Stomach (tissue), 9 donors: ENCODE measurements around the gene NXN. TPM values are rescaled to one million over a fixed set of nuclear protein-coding genes. Genes with fewer than 3 reads are reported as not detected.
"Not testable (repeated sequence)": the region's sequence is repeated elsewhere in the genome, so short reads cannot be mapped to it uniquely, and the experiment has no call there.

Experiments
- DNase-seq, 2 donors: peaks; one replicate each; pipeline versions ENCODE4 v3.0.0 to v3.0.0-alpha.2; 2013 to 2019
- H3K27ac ChIP-seq, 5 donors: fragments of 200-600 bp in 4 of 5; sonication (generic) in 4 of 5; one replicate each; pipeline ENCODE4 v1.5.1; 2013 to 2019; ENCODE audit warnings: mild to moderate bottlenecking in 1 of 5, moderate library complexity in 1 of 5
- H3K27me3 ChIP-seq, 3 donors: fragments of 200-600 bp; sonication (generic); one replicate each; pipeline ENCODE4 v1.5.1; 2017 to 2019; ENCODE audit warnings: mixed run types in 1 of 3
- H3K36me3 ChIP-seq, 4 donors: fragments of 200-600 bp; sonication (generic); 1 replicate in 3 of 4; 2 replicates in 1 of 4; pipeline ENCODE4 v1.5.1; 2016 to 2019
- H3K4me1 ChIP-seq, 4 donors: fragments of 200-600 bp; sonication (generic); one replicate each; pipeline ENCODE4 v1.5.1; 2016 to 2019
- H3K4me3 ChIP-seq, 4 donors: fragments of 200-600 bp; sonication (generic) in 3 of 4; one replicate each; pipeline ENCODE4 v1.5.1; 2016 to 2019; ENCODE audit warnings: mild to moderate bottlenecking in 1 of 4
- H3K9me3 ChIP-seq, 4 donors: fragments of 200-600 bp; sonication (generic); one replicate each; pipeline ENCODE4 v1.5.1; 2016 to 2019
- CTCF ChIP-seq, 7 experiments: fragments of 450-650 bp in 4 of 7; fragments of 200-600 bp in 3 of 7; sonication (generic) in 3 of 7; IDR thresholded peaks; one replicate each; pipeline ENCODE4 v1.5.1; 2016 to 2019; ENCODE audit warnings: antibody characterized with exemption in 7 of 7, control low read depth in 2 of 7, mild to moderate bottlenecking in 1 of 7
- EP300 ChIP-seq: sonication (generic); formaldehyde crosslinking; IDR thresholded peaks from one replicate; pipeline ENCODE4 v1.6.1; 2017; ENCODE audit warnings: antibody characterized with exemption
- POLR2A ChIP-seq, 4 donors: fragments of 450-650 bp; IDR thresholded peaks; one replicate each; pipeline ENCODE4 v1.6.1; 2016; ENCODE audit warnings: antibody characterized with exemption in 4 of 4, control low read depth in 2 of 4, mild to moderate bottlenecking in 1 of 4, moderate library complexity in 1 of 4
- POLR2AphosphoS5 ChIP-seq, 3 donors: sonication (generic); formaldehyde crosslinking; IDR thresholded peaks; one replicate each; pipeline ENCODE4 v1.6.1; 2016; ENCODE audit warnings: antibody characterized with exemption in 3 of 3
- WGBS, 5 donors: extraction: QIAGEN DNeasy Blood & Tissue Kit in 3 of 5; methylation state at CpG; one replicate each; pipeline versions ENCODE4 v1.1.5 to v1.1.7; 2013 to 2018; 5-methylcytosine and 5-hydroxymethylcytosine counted together
- intact Hi-C: fragments of 100-400 bp; cut with DNase I; formaldehyde crosslinking; loops from one replicate; pipeline ENCODE4 v1.15.1; 2023; ENCODE audit warnings: low total_unique reads
- polyA plus RNA-seq, 3 donors: library from polyadenylated mRNA; stranded (reverse); fragments of 200-250 nt; gene quantifications; one replicate each; pipeline ENCODE4 v1.2.3, GENCODE V29; 2013
- total RNA-seq, 5 donors: library from RNA; depleted of rRNA; stranded (reverse); fragments of >200 nt; gene quantifications; one replicate each; pipeline versions ENCODE4 v1.1.0 to v1.2.3, GENCODE V29; 2014 to 2016
- donor health status: healthy with polysubstance abuse.
- donor health status: Bipolar disorder and iron deficiency.
- donor health status: healthy.

NXN gene
- total and polyA plus RNA-seq, 8 donors: 17.9 to 47.8 (median 25.1) TPM

GRCh38 chr17:879546-880442, 99.8 kb downstream of the NXN start:
- H3K4me1 ChIP-seq: peaks cover 45 to 70% (median 58%) of the 10 kb centered on the region in 4 donors
- intact Hi-C loops: no loop called here
- no peaks in the 10 kb centered on the region for H3K9me3 ChIP-seq
- no peak overlapping the region for H3K4me3 ChIP-seq
- no peaks in the 10 kb centered on the region for H3K27me3 ChIP-seq
- DNase-seq: peak; percentile 89 to 92
- peak in 1 of 3 donors; percentile 56 for TF ChIP-seq POLR2AphosphoS5 (IDR thresholded peaks at IDR 0.05)
- TF ChIP-seq EP300: no peak
- TF ChIP-seq CTCF (IDR thresholded peaks at IDR 0.05): peak in 5 of 7 experiments; percentile 47 to 73 (median 59)
- TF ChIP-seq POLR2A (IDR thresholded peaks at IDR 0.05): no peak
- no peaks in the 10 kb centered on the region for H3K36me3 ChIP-seq
- H3K27ac ChIP-seq: peak overlapping the region; percentile 67 to 90 (median 80)
- WGBS, 5 donors: 17 to 40% (median 25%) methylated on average over 24 to 26 of the region's 26 CpGs

GRCh38 chr17:877630-878029, 101.9 kb downstream of the NXN start:
- intact Hi-C loops: no loop called here
- Histone ChIP-seq H3K27me3 (no peaks in the 10 kb centered on the region), H3K27ac (peak overlapping the region in 2 of 5 donors; percentile 21 to 90), H3K4me3 (no peak overlapping the region), H3K9me3 (no peaks in the 10 kb centered on the region), H3K4me1 (peaks cover 33 to 52% (median 43%) of the 10 kb centered on the region in 4 donors), H3K36me3 (no peaks in the 10 kb centered on the region)
- DNase-seq: no peak
- no peak for TF ChIP-seq EP300
- TF ChIP-seq POLR2AphosphoS5 (IDR thresholded peaks at IDR 0.05): no peak
- TF ChIP-seq CTCF (IDR thresholded peaks at IDR 0.05): no peak
- no peak for TF ChIP-seq POLR2A (IDR thresholded peaks at IDR 0.05)
- 76 to 85% (median 78%) methylated on average over 14 of the region's 14 CpGs for whole genome bisulfite sequencing, 5 donors

GRCh38 chr17:876272-876671, 103.3 kb downstream of the NXN start:
- no peaks in the 10 kb centered on the region for H3K9me3 ChIP-seq

GRCh38 chr17:874590-874989, 105.0 kb downstream of the NXN start:
- H3K4me3 ChIP-seq, H3K9me3 ChIP-seq, intact Hi-C loops, H3K36me3 ChIP-seq, DNase-seq, H3K27me3 ChIP-seq: not testable (repeated sequence)
- peaks cover 14 to 49% (median 26%) of the 10 kb centered on the region in 4 donors for H3K4me1 ChIP-seq
- peak overlapping the region in 1 of 5 donors; percentile 90 for H3K27ac ChIP-seq
- WGBS, 5 donors: 86 to 97% (median 91%) methylated on average over 2 of the region's 2 CpGs

More at GRCh38 chr17:876272-876671, 103.3 kb downstream of the NXN start:
- H3K4me3 ChIP-seq: no peak overlapping the region
- intact Hi-C loops: no loop called here
- peaks cover 25 to 49% (median 34%) of the 10 kb centered on the region in 4 donors for H3K4me1 ChIP-seq
- peak overlapping the region in 1 of 5 donors; percentile 90 for H3K27ac ChIP-seq
- no peak for TF ChIP-seq CTCF (IDR thresholded peaks at IDR 0.05)
- no peak for TF ChIP-seq EP300
- no peak for TF ChIP-seq POLR2A (IDR thresholded peaks at IDR 0.05)
- no peak for TF ChIP-seq POLR2AphosphoS5 (IDR thresholded peaks at IDR 0.05)
- WGBS, 5 donors: 77 to 85% (median 77%) methylated on average over 12 of the region's 12 CpGs
- no peaks in the 10 kb centered on the region for H3K27me3 ChIP-seq
- H3K36me3 ChIP-seq: no peaks in the 10 kb centered on the region
- DNase-seq: no peak
